Mucosa of descending colon (tissue), 3 donors: Measurements from ENCODE around the gene IFFO2. TPM values are rescaled to one million over a fixed set of nuclear protein-coding genes. Genes with fewer than 3 reads are reported as not detected.

ENCODE experiments used
- ATAC-seq: fragments of 200-7000 bp; cut with Tn5 transposase; one replicate; pipeline ENCODE4 v1.9.1; 2020; ENCODE audit warnings: mild to moderate bottlenecking, moderate library complexity
- DNase-seq, 3 donors: peaks; one replicate each; pipeline ENCODE4 v3.0.0-alpha.2; 2020
- H3K36me3 ChIP-seq: fragments of 200-600 bp; one replicate; pipeline ENCODE4 v1.8.0; 2021; ENCODE audit warnings: low read depth, mild to moderate bottlenecking
- H3K4me1 ChIP-seq: fragments of 200-600 bp; one replicate; pipeline ENCODE4 v1.8.0; 2021; ENCODE audit warnings: low read depth, mild to moderate bottlenecking
- H3K4me3 ChIP-seq: fragments of 200-600 bp; one replicate; pipeline ENCODE4 v1.8.0; 2021; ENCODE audit warnings: mild to moderate bottlenecking
- H3K9me3 ChIP-seq: fragments of 200-600 bp; one replicate; pipeline ENCODE4 v1.8.0; 2021; ENCODE audit warnings: mild to moderate bottlenecking
- intact Hi-C, 2 donors: fragments of 100-400 bp; cut with DNase I in 1 of 2; cut with micrococcal nuclease in 1 of 2; formaldehyde crosslinking; loops; one replicate each; pipeline versions ENCODE4 v1.11.0 to v1.11.1; 2022; cut with DNase I, micrococcal nuclease
- total RNA-seq, 3 donors: library from RNA; stranded (reverse); fragmentation: NEBNext Ultra II Directional in 2 of 3; extraction: Animal tissue kit (Norgen Biotek cat#: 25700) in 2 of 3; gene quantifications; one replicate each; pipeline versions ENCODE4 v1.2.1 to v1.2.4, GENCODE V29; 2021 to 2023
- TF ChIP-seq, protein P1 (sequence below): fragments of 200-600 bp; IDR thresholded peaks from one replicate; pipeline ENCODE4 v1.8.0; 2022; ENCODE audit warnings: antibody characterized with exemption, mild to moderate bottlenecking
- donor health status: DM: no; HTN: no; CAD: no; lungs with moderate emphysema.
- donor health status: DM: no; HTN: no; CAD: no.
- donor health status: DM: no; HTN: yes; CAD: no.

The IFFO2 gene
- total RNA-seq, 3 donors from 2014 or later = 13.1 to 19.0 (median 15.5) TPM

DNA sequence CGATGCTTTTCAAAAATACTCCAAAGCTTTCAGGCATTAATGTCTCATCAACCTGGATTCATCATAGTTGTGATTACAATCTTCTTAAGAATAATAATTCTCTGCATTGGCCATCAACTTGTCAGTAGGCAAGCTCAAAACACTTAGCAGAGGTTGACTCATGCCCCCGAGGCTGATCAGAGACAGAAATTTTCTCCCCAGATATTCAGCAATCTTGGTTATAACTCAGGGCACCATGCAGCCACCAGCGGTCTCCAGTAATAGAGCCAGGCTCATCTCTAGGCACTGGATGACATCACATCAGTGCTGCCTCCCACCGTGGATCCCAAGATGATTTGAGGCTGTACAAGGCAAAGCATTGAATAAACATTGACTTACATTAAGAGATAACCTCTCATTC, 14.3 kb upstream of the IFFO2 start:
- no peaks in the 10 kb centered on the region for H3K9me3 ChIP-seq
- H3K36me3 ChIP-seq = no peaks in the 10 kb centered on the region
- no peak for DNase-seq
- TF ChIP-seq, protein P1, sequence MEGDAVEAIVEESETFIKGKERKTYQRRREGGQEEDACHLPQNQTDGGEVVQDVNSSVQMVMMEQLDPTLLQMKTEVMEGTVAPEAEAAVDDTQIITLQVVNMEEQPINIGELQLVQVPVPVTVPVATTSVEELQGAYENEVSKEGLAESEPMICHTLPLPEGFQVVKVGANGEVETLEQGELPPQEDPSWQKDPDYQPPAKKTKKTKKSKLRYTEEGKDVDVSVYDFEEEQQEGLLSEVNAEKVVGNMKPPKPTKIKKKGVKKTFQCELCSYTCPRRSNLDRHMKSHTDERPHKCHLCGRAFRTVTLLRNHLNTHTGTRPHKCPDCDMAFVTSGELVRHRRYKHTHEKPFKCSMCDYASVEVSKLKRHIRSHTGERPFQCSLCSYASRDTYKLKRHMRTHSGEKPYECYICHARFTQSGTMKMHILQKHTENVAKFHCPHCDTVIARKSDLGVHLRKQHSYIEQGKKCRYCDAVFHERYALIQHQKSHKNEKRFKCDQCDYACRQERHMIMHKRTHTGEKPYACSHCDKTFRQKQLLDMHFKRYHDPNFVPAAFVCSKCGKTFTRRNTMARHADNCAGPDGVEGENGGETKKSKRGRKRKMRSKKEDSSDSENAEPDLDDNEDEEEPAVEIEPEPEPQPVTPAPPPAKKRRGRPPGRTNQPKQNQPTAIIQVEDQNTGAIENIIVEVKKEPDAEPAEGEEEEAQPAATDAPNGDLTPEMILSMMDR = no peak
- intact Hi-C loops = loop anchor here in 1 of 2 donors (5.0 kb wide), 1 partner anchor 63 kb away; no protein-coding TSS in a partner anchor
- H3K4me3 ChIP-seq = no peak overlapping the region
- no peaks in the 10 kb centered on the region for H3K4me1 ChIP-seq
- no peak for ATAC-seq

DNA sequence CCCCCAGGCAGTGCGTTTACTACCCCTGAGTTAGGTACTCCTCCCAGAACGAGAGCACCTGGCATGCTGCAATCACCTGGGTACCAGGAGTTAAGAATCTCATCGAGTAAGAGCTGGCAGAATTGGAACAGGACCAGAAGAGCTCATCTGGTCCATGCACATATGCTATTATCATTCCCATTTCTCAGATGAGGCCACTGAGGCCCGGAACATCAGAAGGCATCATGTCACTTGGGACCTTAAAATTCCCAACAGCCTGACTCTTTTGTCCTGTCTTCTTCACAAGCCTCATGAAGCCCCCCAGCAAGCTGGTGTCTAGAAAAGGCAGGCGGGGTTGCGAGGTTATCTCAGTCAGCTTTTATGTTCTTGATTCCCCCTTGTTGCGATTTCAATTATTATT, 13.9 kb upstream of the IFFO2 start:
- intact Hi-C loops = loop anchor here in 1 of 2 donors (5.0 kb wide), 1 partner anchor 63 kb away; no protein-coding TSS in a partner anchor

DNA sequence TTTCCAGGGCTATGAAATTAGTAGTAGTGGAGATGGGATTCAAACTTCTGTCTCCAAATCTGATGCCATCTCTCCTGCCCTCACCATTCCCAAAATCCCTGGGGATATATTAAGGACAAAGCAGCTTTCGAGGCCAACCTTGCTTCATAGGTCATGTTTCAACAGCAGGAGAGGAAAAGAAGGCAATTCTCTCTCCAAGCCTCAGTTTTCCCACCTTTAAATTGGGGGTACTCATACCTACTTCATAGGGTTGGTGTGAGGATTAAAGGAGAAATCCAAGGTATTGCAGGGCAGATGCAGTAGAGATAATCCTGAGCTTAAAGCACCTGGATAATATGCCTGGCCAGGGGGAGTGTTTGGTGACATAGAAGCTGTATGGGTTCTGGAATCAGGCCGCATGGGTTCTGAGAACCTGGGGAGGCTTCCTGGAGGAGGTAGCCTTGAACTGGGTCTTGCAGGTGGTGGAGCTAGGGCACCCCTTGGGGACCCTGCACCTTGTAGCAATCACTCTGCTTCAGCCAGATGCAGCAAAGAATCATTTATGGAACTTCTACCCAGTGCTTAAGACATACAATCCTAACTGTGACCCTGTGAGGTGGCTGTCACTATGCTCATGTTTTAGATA, 10.7 kb upstream of the IFFO2 start:
- Histone ChIP-seq H3K4me1 (no peaks in the 10 kb centered on the region), H3K36me3 (no peaks in the 10 kb centered on the region), H3K4me3 (no peak overlapping the region), H3K9me3 (no peaks in the 10 kb centered on the region)
- TF ChIP-seq, protein P1 = no peak
- ATAC-seq (no peak), DNase-seq (no peak)
- intact Hi-C loops = no loop called here

More for the DNA sequence above, 13.9 kb upstream of the IFFO2 start:
- Histone ChIP-seq H3K4me3 (no peak overlapping the region), H3K9me3 (no peaks in the 10 kb centered on the region), H3K36me3 (no peaks in the 10 kb centered on the region), H3K4me1 (no peaks in the 10 kb centered on the region)
- TF ChIP-seq, protein P1 = no peak
- DNase-seq = no peak
- no peak for ATAC-seq

DNA sequence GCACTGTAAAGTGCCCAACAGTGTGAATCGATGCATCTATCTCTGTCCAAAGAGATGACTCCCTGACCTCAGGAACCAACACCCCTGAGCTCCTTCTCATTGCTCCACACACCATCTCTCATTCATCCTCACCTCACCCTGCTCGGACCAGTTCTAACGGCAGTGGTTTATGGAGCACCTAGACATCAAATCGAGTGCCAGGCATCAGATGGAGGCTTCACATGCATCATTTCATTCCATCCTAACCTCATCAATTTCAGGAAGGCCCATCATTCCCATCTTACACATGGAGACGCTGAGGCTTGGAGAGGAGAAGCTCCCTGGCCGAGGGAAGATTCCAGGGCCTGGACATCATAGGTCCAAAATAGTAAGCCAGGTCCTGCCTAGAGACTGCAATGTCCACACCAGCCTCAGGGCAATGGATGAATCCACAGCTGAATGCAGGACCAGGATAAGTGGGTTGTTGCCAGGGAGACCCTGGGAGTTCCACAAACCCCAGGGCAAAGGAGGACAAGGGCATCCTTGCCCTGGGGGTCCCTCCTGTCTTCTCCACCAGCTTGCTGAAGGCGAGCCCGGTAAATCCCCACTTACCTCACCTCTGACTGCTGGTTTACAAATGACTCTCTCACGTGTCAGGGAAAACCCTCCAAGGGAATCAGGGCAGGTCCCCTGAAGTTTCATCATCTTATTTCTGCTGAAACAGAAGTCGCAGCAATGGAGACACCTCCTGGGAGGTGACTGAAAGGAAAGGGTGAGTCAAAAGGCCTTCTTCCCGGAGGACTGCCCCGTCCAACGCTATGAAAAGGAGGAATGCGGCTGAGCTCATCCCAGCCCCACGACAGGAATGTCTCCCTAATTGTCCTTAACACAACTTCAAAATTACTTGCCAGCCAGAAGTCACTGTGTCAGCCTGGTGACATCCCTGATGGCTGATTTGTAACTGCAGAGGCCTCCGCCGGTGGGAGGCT, 9.0 kb upstream of the IFFO2 start:
- TF ChIP-seq, protein P1 = no peak
- H3K9me3 ChIP-seq = no peaks in the 10 kb centered on the region
- intact Hi-C loops = no loop called here
- no peak for DNase-seq
- H3K4me3 ChIP-seq = no peak overlapping the region
- no peaks in the 10 kb centered on the region for H3K4me1 ChIP-seq
- H3K36me3 ChIP-seq = no peaks in the 10 kb centered on the region
- no peak for ATAC-seq

DNA sequence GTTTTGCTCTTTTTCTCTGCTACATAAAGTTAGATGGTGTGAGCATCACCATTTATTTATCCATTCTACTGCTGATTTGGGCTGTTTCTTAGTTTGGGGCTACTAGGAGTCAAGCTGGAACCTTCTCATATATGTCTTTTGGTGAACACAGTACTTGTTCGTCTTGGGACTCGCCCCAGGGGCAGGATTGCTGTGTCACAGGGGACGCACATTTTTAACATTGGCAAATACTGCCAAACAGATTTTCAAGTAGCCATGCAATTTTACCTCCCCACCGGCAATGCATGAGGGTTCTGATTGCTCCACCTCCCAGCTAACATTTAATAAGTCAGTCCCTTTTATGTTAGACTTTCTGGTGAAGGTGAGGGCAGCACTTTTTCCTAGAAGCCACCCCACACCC, 7.5 kb upstream of the IFFO2 start:
- H3K4me1 ChIP-seq = no peaks in the 10 kb centered on the region
- intact Hi-C loops = no loop called here
- no peak for ATAC-seq
- DNase-seq = no peak
- H3K36me3 ChIP-seq = no peaks in the 10 kb centered on the region
- no peak overlapping the region for H3K4me3 ChIP-seq
- H3K9me3 ChIP-seq = no peaks in the 10 kb centered on the region
- TF ChIP-seq, protein P1 = no peak
